Colon (tissue), 2 donors: Measurements from ENCODE around the gene FGD4.

Experiments used
- FAIRE-seq: peaks from 2 replicates; lab custom pipeline; 2012; peaks lifted over from hg19 to GRCh38; lab: Jason Lieb, UNC
- donor health status: control.
- donor health status: control.

Gene FGD4

GRCh38 chr12:32457251-32458025 is 58.1 kb downstream of the FGD4 start:
- no peak for FAIRE-seq

- FAIRE-seq = no peak
Observed at GRCh38 chr12:32460638-32461037, 61.3 kb downstream of the FGD4 start.

GRCh38 chr12:32462908-32463307 is 63.5 kb downstream of the FGD4 start:
- FAIRE-seq = no peak

- no peak for FAIRE-seq
Observed at GRCh38 chr12:32466187-32466586, 66.8 kb downstream of the FGD4 start.

GRCh38 chr12:32466986-32467711 is 67.8 kb downstream of the FGD4 start:
- FAIRE-seq = no peak

GRCh38 chr12:32467959-32468863 is 68.9 kb downstream of the FGD4 start:
- no peak for FAIRE-seq

- no peak for FAIRE-seq
Observed at GRCh38 chr12:32470936-32471470, 71.6 kb downstream of the FGD4 start.

- no peak for FAIRE-seq
Observed at GRCh38 chr12:32471591-32472001, 72.2 kb downstream of the FGD4 start.

- no peak for FAIRE-seq
Observed at GRCh38 chr12:32475724-32476123, 76.4 kb downstream of the FGD4 start.

GRCh38 chr12:32476446-32476845 is 77.1 kb downstream of the FGD4 start:
- FAIRE-seq = no peak

- no peak for FAIRE-seq
Observed at GRCh38 chr12:32477714-32478113, 78.4 kb downstream of the FGD4 start.

- peak; percentile 14 for FAIRE-seq
Observed at GRCh38 chr12:32478166-32478565, 78.8 kb downstream of the FGD4 start.

GRCh38 chr12:32478858-32479725 is 79.7 kb downstream of the FGD4 start:
- no peak for FAIRE-seq

GRCh38 chr12:32482226-32482625 is 82.9 kb downstream of the FGD4 start:
- FAIRE-seq = no peak

GRCh38 chr12:32483499-32483898 is 84.1 kb downstream of the FGD4 start:
- FAIRE-seq = no peak

- no peak for FAIRE-seq
Observed at GRCh38 chr12:32483993-32484392, 84.6 kb downstream of the FGD4 start.

GRCh38 chr12:32486158-32486557 is 86.8 kb downstream of the FGD4 start:
- FAIRE-seq = no peak

GRCh38 chr12:32488132-32488531 is 88.8 kb downstream of the FGD4 start:
- FAIRE-seq = no peak

- FAIRE-seq = no peak
Observed at GRCh38 chr12:32489070-32489469, 89.7 kb downstream of the FGD4 start.

- FAIRE-seq = no peak
Observed at GRCh38 chr12:32490801-32491200, 91.4 kb downstream of the FGD4 start.

- no peak for FAIRE-seq
Observed at GRCh38 chr12:32493282-32493681, 93.9 kb downstream of the FGD4 start.
